Measurements from ENCODE around the gene PDSS2.
"Not testable (repeated sequence)": the region's sequence is repeated elsewhere in the genome, so short reads cannot be mapped to it uniquely, and the experiment has no call there.

Gene PDSS2

GRCh38 chr6:107473660-107474059 lies 14.3 kb upstream of the PDSS2 start:
- DNase-seq = no peak

DNA sequence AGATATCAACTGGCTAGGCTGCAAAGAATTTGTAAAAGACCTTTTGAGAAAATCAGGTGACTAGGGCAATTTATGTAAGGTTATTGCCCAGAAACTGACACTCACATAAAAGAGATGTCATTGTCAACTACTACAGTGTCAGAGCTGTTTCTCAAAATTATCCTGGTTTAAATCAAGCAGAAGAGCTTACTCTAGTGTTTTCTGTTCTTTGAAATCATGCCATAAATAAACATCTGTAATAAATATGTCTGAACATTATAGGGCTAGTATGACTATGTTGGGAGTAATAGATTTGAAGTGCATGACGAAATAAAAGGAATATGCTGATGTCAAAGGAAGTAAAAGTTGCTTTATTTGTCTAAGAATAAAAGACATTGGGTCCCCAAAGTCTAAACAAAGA lies 11.0 kb upstream of the PDSS2 start:
- no peak for DNase-seq

DNA sequence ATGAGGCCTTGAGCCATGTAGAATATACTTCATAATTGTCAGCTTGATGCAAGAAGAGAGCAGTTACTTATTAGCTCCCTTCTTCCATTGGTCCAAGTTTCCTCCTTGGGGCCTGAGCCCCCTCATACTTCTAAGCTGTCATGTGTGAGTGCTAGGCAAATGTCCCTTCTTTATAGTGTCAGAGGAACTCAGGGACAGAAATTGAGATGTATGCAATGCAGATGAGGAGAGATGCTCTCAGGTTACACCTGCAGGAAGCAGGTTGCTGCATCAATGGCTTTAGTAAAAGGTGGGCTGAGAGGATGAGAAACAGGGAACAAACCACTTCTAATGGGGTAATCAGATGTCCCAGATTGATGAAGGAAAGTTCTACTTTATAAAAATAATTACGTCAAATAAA lies 6.7 kb upstream of the PDSS2 start:
- no peak for DNase-seq

DNA sequence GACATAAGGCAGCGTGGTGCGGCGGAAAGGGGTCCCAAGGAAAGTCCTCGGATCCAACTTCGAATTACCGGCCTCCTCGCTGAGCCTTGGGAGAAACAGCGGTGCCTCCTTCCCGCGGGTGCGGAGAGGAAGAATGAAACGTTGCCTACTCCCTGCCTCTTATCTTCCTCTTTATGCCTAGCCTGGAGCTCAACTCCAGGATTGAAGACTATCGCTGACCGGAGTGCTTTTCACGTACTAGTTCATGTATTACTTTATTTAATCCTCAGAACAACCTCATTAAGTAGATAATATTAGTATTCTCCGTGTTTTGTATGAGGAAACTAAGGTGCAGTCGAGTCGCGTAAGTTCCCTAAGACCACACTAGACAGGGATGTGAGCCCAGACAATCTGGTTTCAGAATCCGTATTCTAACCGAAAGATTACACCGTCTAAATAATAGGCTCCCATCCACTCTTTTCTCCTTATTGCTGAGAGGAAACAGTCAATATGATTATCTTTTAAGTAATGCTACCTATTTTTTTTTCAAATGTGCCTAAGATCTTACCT lies 793 bp upstream of the PDSS2 start:
- DNase-seq = no peak

DNA sequence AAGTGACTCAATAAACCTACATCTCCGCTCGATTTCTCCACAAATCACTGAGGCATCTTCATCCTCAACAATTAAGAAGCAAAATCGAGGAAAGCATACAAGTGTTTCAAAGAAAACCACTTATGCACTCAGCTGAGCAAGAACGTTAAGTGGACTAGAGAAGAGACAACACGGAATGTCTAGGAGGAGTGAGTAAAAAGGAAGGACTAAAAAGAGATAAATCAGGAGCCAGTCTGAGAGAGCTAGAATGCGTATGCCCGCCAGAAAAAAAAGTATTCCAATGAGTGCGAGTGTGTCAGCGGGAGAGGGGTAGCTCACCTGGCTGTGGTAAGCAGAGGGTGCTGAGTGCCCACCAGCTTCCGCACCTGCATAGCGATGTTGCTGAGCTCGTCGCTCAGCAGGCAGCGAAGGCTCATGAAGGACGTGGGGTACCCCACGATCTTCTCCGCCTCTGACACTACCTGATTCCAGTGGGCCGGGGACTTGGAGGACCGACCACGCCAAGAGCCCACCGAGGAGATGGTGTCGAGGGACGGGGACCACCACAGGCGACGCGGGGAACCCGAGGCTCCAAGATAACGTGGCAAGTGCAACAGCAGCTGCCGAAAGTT lies 587 bp downstream of the PDSS2 start:
- no peak for DNase-seq

DNA sequence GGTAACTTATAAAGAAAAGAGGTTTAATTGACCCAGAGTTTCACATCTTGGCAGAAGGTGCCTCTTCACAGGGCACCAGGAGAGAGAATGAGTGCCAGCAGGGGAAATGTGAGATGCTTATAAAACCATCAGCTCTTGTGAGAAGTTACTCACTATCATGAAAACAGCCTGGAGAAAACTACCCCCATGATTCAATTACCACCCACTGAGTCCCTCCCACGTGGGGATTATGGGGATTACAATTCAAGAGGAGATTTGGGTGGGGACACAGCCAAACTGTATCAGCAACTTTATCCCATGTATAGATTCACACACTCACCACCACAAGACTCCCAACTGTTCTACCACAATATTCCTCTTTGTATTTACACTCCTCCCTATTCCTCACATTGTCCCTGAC lies 10.6 kb downstream of the PDSS2 start:
- no peak for DNase-seq

DNA sequence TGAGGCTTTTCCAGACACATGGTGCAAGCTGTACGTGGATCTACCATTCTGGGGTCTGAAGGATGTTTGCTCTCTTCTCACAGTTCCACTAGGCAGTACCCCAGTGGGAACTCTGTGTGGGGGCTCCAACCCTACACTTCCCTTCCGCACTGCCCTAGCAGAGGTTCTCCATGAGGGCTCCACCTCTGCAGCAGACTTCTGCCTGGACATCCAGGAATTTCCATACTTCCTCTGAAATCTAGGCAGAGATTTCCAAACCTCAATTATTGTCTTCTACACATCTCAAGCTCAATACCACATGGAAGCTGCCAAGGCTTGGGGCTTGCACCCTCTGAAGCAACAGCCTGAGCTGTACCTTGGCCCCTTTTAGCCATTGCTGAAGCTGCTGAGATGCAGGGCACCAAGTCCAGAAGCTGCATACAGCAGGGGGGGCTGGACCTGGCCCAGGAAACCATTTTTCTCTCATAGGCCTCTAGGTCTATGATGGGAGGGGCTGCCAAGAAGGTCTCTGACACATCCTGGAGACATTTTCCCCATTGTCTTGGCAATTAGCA lies 11.6 kb downstream of the PDSS2 start:
- DNase-seq = no peak

DNA sequence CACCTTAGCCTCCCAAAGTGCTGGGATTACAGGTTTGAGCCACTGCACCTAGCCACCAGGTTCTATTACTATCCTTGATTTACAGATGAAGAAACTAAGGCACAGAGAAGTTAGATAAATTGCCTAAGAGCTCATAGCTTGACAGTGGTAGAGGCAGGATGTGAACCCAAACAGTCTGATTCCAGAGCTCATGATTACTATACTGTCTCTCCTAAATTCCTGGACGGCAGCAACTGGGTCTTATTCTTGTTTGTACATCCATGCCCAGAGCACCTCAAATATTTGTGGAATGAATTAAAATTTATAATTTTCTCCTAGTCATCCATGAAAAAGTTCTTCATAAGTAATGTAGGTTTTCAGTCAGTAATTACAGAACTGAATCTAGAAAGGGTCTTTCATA lies 15.1 kb downstream of the PDSS2 start:
- no peak for DNase-seq

DNA sequence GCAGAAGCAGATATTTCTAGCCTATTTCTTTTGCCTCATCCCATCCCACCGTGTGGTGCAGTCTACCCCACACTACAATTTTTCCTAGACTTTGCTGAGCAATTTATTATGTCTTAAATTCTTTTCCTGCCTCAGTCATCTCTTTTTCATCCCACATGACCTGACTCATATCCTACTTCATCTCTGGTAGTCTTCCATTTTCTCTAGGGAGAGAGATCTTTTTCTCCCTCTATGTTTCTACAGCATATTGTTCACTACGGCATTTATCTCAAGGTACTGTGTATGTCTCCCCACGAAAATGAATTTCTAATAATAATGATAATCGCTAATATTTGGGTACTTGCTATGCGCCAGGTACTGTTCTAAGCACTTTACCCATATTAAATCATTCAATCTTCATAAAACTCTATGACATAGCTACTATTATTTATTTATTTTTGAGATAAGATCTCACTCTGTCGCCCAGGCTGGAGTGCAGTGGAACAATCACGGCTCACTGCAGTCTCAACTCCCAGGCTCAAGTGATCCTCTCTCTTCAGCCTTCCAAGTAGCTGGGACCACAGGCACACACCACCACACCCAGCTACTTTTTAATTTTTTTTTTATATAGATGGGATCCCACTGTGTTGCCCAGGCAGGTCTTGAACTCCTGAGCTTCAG lies 15.6 kb downstream of the PDSS2 start:
- no peak for DNase-seq

DNA sequence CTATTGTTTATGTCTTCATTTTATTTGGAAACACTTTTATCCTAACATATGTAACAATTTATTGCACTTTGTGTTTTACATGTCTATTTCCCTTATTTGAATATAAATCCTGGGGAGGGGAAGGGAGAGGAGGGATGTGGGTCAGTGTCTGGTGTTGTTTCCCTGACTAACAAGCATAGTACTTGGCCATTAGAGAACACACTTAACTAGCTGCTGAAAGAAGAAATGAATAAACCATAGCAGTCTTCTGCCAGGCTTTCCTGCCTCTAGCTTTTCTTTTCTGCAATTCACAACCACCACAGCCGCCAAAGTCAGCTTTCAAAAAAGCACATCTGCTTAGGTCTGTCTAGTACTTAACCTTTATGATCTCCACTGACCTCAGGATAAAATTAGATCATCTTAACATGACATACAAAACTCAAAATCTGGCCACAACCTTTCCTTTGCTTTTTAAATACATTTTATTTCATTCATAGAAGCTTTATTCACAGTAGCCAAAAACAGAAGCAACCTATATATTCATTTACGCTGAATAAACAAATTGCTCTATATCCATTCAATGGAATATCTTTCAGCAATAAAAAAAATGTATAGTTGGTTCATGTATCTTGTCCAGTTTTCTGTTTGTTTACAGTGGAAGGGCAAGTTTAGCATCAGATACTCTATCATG lies 16.3 kb downstream of the PDSS2 start:
- no peak for DNase-seq

DNA sequence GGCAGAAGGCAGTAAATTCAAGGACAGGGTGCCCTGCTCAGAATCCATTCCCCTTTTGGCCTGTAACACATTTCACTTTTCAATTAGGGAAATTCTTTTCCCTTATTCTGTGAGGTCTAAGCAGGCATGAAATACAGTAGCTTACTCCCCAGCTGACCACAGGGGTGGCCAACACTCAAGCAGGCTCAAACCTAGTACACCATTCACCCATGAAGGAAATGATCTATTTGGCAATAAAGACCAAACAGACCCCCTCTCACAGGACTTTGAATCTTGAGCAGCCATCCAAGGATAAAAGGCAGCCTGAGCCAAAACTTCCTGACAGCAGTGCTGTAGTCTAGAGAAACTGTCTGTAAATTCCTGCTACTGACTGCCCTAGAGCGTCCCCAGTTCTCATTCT lies 17.7 kb downstream of the PDSS2 start:
- no peak for DNase-seq

DNA sequence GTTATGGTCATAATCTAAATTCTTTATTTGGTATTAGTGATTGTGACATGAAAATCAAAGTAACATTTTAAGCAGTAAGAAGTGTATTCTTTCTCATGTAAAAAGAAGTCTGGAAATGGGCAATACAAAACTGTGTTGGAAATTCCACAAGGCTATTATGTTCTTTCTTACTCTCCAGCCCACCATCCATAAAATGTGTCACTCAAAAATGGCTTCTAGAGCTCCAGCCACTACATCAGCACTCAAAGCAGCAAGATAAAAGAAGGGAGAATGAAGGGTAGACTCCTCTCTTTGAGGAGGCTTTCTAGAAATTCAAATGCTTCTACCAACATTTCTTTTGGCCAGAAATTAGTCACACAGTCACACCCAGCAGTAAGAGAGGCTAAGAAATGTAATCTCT lies 18.4 kb downstream of the PDSS2 start:
- DNase-seq = no peak

- DNase-seq = no peak
These were observed 20.0 kb downstream of the PDSS2 start for GRCh38 chr6:107439406-107439805.

GRCh38 chr6:107437691-107438090 lies 21.7 kb downstream of the PDSS2 start:
- no peak for DNase-seq

DNA sequence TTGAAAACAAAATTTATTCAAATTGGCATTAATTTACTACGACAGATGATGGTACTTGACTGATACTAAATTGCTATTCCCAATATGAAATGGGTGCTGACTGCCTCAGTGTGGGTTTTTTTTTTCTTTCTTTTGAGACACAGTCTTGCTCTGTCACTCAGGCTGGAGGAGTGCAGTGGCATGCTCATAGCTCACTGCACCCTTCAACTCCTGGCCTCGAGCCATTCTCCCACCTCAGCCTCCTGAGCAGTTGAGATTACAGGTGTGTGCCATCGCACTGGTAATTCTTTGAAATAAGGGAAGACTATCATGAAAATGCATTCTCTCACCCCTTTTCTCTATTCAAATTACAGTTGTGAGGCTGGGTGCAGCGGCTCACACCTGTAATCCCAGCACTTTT lies 22.5 kb downstream of the PDSS2 start:
- no peak for DNase-seq

- DNase-seq = no peak
These were observed 23.6 kb downstream of the PDSS2 start for GRCh38 chr6:107435798-107436197.

DNA sequence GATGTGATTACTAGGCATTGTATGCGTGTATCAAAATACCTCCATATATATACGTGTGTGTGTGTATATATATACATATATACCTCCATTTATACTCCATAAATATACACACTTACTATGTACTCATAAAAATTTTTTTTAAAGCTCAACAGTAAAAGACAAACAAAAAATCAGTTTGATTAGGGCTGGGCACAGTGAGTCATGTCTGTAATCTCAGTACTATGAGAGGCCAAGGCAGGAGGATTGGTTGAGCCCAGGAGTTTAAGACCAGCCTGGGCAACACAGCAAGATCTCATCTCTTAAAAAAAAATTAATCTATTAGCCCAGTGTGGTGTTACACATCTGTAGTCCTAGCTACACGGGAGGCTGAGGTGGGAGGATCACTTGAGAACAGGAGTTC lies 24.6 kb downstream of the PDSS2 start:
- no peak for DNase-seq

DNA sequence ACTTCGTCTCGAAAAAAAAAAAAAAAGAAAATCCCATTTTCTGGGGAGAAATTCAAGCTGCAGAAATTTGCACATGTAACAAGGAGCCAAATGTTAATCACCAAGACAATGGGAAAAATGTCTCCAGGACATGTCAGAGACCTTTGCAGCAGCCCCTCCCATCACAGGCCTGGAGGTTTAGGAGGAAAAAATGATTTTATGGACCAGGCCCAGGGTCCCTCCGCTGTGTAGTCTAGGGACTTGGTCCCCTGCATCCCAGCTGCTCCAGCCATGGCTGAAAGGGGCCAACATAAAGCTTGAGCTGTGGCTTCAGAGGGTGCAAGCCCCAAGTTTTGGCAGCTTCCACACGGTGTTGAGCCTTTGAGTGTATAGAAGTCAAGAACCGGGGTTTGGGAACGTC lies 33.4 kb downstream of the PDSS2 start:
- not testable (repeated sequence) for DNase-seq

DNA sequence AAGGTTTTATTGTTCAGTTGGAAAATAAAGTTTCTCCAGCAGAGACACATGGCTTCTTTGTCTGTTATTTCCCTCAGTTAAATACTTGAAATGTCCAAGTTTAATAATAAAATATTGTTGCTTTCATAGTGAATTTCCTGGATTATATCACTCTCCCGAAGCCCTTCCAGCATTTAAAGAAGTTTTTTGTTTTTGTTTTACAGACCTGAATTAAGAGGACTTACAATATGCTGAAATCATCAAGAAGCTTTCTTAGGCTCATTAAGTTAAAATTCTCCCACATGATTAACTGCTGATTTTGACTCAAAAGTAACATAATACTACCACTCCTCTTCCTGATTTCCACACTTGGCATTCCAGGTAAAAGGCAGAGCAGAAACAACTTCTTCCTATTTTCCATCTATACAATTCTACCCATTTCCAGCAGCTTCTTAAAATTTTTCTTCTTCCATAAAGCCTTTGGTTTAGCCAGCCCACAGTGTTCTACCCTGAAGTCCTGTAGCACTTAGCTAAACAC lies 35.8 kb downstream of the PDSS2 start:
- no peak for DNase-seq

DNA sequence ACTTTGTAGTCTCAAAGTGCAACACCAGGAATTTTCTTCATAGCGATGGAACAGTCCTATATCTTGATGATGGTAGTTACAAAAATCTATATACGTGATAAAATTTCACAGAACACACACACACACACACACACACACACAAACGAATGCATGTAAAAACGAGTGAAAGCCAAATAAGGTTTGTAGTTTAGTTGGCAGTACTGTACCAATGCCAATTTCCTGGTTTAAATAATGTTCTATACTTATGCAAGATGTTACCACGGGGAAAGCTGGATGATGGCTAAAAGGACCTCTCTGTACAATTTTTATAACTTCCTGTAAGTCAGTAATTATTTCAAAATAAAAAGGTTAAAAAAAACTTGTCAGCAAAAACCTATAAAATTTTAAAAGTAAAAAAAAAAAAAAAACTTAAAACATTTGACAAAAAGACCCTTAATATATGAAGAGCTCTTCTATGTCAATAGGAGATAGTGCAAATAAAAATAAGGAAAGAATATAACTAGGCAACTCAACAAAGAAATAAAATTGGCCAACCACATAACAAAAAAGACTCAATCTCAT lies 37.6 kb downstream of the PDSS2 start:
- DNase-seq = no peak

DNA sequence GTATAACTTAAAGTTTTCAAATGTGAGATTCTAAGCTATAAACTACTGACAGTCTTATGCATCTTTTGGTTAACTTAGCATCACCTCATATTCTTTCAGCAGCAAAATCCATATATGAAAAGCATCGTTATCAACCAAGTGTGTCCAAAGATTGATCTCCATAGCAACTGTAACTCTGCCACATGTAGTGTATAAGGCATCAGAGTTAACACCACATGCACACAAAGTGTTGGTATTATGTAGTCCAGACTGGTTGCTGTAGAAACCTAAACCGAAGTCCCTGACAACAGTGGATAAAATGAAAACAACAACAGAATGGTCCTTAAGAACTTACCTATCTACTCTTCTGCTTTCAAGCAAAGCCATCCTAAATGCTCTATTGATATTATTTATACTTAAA lies 39.6 kb downstream of the PDSS2 start:
- DNase-seq = no peak

DNA sequence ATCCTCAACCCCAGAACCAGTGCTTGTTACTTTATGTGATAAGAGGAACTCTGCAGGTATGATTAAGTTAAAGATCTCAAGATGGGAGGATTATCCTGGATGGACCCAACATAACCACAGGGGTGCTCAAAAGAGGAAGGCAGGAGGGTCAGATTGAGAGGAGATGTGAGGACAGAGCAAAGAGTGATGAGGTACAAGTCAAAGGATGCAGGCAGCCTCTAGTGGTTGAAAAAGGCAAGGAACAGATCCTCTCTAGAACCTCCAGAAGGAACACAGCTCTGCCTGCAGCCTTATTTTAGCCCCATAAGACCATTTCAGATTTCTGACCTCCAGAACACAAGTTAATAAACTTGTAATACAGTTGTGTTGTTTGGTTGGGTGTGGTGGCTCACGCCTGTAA lies 41.2 kb downstream of the PDSS2 start:
- no peak for DNase-seq

DNA sequence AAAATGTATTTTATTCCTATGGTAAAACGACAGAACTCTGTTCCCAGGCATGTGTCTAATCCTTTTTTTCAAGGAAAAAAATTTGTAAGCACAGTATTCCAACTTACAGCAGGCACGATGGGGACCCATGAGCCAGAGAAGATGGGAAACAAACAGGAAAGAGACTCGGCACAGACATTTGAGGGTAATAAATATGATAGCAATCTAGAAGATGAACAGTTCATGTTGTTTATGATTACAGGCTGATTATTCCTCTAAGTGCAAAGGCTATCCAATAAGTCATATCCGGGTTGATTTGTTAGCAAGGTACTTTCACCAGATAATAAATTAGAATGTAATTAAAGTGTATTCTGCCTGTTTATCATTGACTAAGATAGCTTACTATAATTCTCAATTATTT lies 43.2 kb downstream of the PDSS2 start:
- DNase-seq = no peak
